ENCODE results near the gene COG5. TPM values are rescaled to one million over a fixed set of nuclear protein-coding genes. Genes with fewer than 3 reads are reported as not detected.

Gene COG5
- total RNA-seq, 1 donor from 2014 or later, result 29.5 TPM

DNA sequence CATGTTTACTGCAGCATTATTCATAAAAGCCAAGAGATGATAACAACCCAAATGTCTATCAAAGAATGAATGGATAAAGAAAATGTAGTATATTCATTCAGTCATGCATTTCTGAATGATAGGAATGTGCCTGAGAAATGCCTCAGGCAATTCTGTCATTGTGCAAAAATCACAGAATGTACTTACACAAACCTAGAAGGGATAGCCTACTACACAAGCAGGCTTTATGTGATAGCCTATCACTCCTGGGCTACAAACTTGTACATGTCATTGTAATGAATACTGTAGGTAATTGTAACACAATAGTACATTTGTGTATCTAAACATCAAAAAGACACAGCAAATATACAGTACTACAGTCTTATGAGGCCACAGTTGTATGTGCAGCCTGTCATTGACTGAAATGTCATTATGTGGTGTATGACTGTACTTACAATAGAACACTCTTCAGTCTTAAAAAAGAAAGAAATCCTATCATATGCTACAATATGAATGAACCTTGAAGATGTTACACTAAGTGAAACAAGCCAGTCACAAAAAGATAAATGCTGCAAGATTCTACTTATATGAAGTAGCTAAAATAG lies 235.6 kb downstream of the COG5 start:
- no peaks in the 10 kb centered on the region for H3K4me1 Mint-ChIP-seq (ENCODE audit: low read depth, unreplicated experiment)
- H3K27ac Mint-ChIP-seq (ENCODE audit: unreplicated experiment), result no peak overlapping the region
- H3K27me3 Mint-ChIP-seq (ENCODE audit: unreplicated experiment), result no peaks in the 10 kb centered on the region
- peaks cover 3% of the 10 kb centered on the region for H3K9me3 Mint-ChIP-seq (ENCODE audit: unreplicated experiment)
- TF ChIP-seq, protein P1, sequence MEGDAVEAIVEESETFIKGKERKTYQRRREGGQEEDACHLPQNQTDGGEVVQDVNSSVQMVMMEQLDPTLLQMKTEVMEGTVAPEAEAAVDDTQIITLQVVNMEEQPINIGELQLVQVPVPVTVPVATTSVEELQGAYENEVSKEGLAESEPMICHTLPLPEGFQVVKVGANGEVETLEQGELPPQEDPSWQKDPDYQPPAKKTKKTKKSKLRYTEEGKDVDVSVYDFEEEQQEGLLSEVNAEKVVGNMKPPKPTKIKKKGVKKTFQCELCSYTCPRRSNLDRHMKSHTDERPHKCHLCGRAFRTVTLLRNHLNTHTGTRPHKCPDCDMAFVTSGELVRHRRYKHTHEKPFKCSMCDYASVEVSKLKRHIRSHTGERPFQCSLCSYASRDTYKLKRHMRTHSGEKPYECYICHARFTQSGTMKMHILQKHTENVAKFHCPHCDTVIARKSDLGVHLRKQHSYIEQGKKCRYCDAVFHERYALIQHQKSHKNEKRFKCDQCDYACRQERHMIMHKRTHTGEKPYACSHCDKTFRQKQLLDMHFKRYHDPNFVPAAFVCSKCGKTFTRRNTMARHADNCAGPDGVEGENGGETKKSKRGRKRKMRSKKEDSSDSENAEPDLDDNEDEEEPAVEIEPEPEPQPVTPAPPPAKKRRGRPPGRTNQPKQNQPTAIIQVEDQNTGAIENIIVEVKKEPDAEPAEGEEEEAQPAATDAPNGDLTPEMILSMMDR (IDR thresholded peaks at IDR 0.05; ENCODE audit: partially characterized antibody, unreplicated experiment), result no peak
- H3K36me3 Mint-ChIP-seq (ENCODE audit: unreplicated experiment), result no peaks in the 10 kb centered on the region
- no peak overlapping the region for H3K4me3 Mint-ChIP-seq (ENCODE audit: unreplicated experiment)
- DNase-seq, result no peak

DNA sequence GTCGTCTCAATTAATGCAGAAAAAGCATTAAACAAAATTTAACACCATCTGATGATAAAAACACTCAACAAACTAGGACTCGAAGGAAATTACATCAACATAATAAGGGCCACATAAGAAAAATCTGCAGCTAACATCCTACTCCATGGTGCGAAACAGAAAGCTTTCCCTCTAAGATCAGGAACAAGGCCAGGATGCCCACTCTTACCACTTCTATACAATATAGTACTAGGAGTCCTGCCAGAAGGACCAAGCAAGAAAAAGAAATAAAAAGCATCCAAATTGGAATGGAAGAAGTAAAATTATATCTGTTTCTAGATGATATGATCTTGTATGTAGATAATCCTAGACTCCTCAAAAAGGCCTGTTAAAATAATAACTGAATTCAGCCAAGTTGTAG lies 237.7 kb downstream of the COG5 start:
- Mint-ChIP-seq H3K27me3 (ENCODE audit: unreplicated experiment) (no peaks in the 10 kb centered on the region), H3K4me3 (ENCODE audit: unreplicated experiment) (no peak overlapping the region), H3K4me1 (ENCODE audit: low read depth, unreplicated experiment) (no peaks in the 10 kb centered on the region), H3K9me3 (ENCODE audit: unreplicated experiment) (peaks cover 3% of the 10 kb centered on the region), H3K36me3 (ENCODE audit: unreplicated experiment) (no peaks in the 10 kb centered on the region), H3K27ac (ENCODE audit: unreplicated experiment) (no peak overlapping the region)
- TF ChIP-seq, protein P1 (IDR thresholded peaks at IDR 0.05; ENCODE audit: partially characterized antibody, unreplicated experiment), result no peak
- DNase-seq, result no peak

DNA sequence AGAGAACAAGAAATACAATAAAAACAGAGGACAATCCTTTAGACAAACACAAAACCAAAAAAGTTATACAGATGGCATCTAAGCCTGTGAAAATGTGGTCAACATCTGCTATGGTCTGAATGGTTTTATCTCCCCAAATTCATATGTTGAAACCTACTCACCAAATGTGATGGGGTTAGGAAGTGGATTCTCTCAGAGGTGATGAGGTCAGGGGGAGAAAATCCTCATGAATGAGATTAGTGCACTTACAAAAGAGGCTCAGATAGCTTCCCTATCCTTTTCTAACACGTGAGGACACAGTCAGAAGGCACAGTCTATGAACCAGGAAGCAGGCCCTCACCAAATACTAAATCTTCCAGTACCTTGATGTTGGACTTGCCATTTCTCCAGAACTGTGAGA lies 241.7 kb downstream of the COG5 start:
- peaks cover 3% of the 10 kb centered on the region for H3K9me3 Mint-ChIP-seq (ENCODE audit: unreplicated experiment)
- H3K36me3 Mint-ChIP-seq (ENCODE audit: unreplicated experiment), result no peaks in the 10 kb centered on the region
- no peaks in the 10 kb centered on the region for H3K4me1 Mint-ChIP-seq (ENCODE audit: low read depth, unreplicated experiment)
- no peak overlapping the region for H3K4me3 Mint-ChIP-seq (ENCODE audit: unreplicated experiment)
- no peak overlapping the region for H3K27ac Mint-ChIP-seq (ENCODE audit: unreplicated experiment)
- DNase-seq, result no peak
- TF ChIP-seq, protein P1 (IDR thresholded peaks at IDR 0.05; ENCODE audit: partially characterized antibody, unreplicated experiment), result no peak
- H3K27me3 Mint-ChIP-seq (ENCODE audit: unreplicated experiment), result no peaks in the 10 kb centered on the region

DNA sequence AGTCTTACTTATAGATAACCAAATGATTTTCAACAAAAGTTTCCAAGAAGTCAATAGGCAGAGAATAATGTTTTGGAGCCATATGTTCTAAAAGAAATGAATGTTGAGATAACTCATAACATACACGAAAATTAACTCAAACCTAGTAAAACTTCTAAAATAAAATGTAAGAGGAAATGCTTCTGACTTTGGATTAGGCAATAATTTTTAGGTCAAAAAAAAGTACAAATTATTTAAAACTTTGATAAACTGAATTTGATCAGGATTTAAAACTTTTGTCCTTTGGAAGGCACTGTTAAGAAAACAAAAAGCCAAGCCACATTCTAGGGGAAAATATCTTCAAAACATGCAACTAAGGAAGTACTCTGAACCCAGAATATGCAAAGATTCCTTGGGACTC lies 242.1 kb downstream of the COG5 start:
- no peak for DNase-seq

DNA sequence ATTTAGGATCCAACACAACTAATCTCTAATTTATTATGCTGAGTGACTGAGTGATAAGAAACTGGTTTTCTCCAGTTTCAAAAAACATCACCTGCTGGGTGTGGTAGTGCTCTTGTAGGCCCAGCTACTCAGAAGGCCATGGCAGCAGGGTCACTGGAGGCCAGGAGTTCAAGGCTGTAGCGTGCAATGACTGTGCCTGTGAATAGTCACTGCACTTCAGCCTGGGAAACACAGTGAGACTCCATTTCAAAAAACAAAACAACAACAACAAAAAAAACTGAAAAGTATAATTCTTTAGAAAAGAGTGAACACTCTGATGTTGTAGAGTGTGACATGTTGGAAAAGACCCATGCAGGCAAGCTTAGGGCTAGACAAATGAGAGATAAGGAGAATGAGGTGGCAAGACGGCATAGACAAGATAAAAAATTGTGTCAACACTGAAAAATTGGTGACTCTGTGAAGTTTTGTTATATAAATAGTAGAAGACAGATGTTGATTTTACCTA lies 243.9 kb downstream of the COG5 start:
- Mint-ChIP-seq H3K27me3 (ENCODE audit: unreplicated experiment) (no peaks in the 10 kb centered on the region), H3K4me1 (ENCODE audit: low read depth, unreplicated experiment) (no peaks in the 10 kb centered on the region), H3K9me3 (ENCODE audit: unreplicated experiment) (no peaks in the 10 kb centered on the region), H3K4me3 (ENCODE audit: unreplicated experiment) (no peak overlapping the region), H3K36me3 (ENCODE audit: unreplicated experiment) (no peaks in the 10 kb centered on the region), H3K27ac (ENCODE audit: unreplicated experiment) (no peak overlapping the region)
- DNase-seq, result no peak
- TF ChIP-seq, protein P1 (IDR thresholded peaks at IDR 0.05; ENCODE audit: partially characterized antibody, unreplicated experiment), result no peak

More for the DNA sequence above, 242.1 kb downstream of the COG5 start:
- Mint-ChIP-seq H3K36me3 (ENCODE audit: unreplicated experiment) (no peaks in the 10 kb centered on the region), H3K4me3 (ENCODE audit: unreplicated experiment) (no peak overlapping the region), H3K4me1 (ENCODE audit: low read depth, unreplicated experiment) (no peaks in the 10 kb centered on the region), H3K9me3 (ENCODE audit: unreplicated experiment) (peaks cover 3% of the 10 kb centered on the region), H3K27me3 (ENCODE audit: unreplicated experiment) (no peaks in the 10 kb centered on the region), H3K27ac (ENCODE audit: unreplicated experiment) (no peak overlapping the region)
- TF ChIP-seq, protein P1 (IDR thresholded peaks at IDR 0.05; ENCODE audit: partially characterized antibody, unreplicated experiment), result no peak
